GM19328 (cell line): Measurements from ENCODE around the gene PCDHB6.
"Not testable (repeated sequence)": the region's sequence is repeated elsewhere in the genome, so short reads cannot be mapped to it uniquely, and the experiment has no call there.

Source experiments
- ATAC-seq: cut with Tn5 transposase; IDR thresholded peaks from one replicate; pipeline ENCODE4 v1.9.1; 2021; ENCODE audit warnings: mild to moderate bottlenecking, moderate library complexity; ENCODE audit not compliant: unreplicated experiment

PCDHB6 gene

GRCh38 chr5:141149812-141150211 is at the start of gene PCDHB6:
TSS of gene PCDHB6 (plus strand) at chr5:141150057. CDS start at chr5:141150258, 201 bp downstream.
- no peak for ATAC-seq

- ATAC-seq = no peak
Observed at GRCh38 chr5:141100243-141100805, 49.5 kb upstream of the PCDHB6 start, which contains the start of gene PCDHB3. TSS of gene PCDHB3 (plus strand) at chr5:141100473. CDS start at chr5:141100650, 177 bp downstream.

- no peak for ATAC-seq
Observed at GRCh38 chr5:141101059-141101458, 48.8 kb upstream of the PCDHB6 start.

- not testable (repeated sequence) for ATAC-seq
Observed at GRCh38 chr5:141102070-141102469, 47.8 kb upstream of the PCDHB6 start.

- not testable (repeated sequence) for ATAC-seq
Observed at GRCh38 chr5:141102471-141102870, 47.4 kb upstream of the PCDHB6 start.

- no peak for ATAC-seq
Observed at GRCh38 chr5:141105350-141105749, 44.5 kb upstream of the PCDHB6 start.

- ATAC-seq = no peak
Observed at GRCh38 chr5:141119250-141119649, 30.6 kb upstream of the PCDHB6 start.

- ATAC-seq = no peak
Observed at GRCh38 chr5:141121563-141121962, 28.3 kb upstream of the PCDHB6 start, which contains the start of gene PCDHB4. TSS of gene PCDHB4 (plus strand) at chr5:141121818. CDS start at chr5:141121999, 181 bp downstream.

- ATAC-seq = no peak
Observed at GRCh38 chr5:141121985-141122384, 27.9 kb upstream of the PCDHB6 start.

- ATAC-seq = not testable (repeated sequence)
Observed at GRCh38 chr5:141123396-141124135, 26.3 kb upstream of the PCDHB6 start.

- no peak for ATAC-seq
Observed at GRCh38 chr5:141127305-141127704, 22.6 kb upstream of the PCDHB6 start.

GRCh38 chr5:141135030-141135717 is 14.7 kb upstream of the PCDHB6 start, which contains the start of gene PCDHB5:
TSS of gene PCDHB5 (plus strand) at chr5:141135206. CDS start at chr5:141135435, 229 bp downstream.
- no peak for ATAC-seq

GRCh38 chr5:141135718-141136266 is 14.1 kb upstream of the PCDHB6 start:
- no peak for ATAC-seq

GRCh38 chr5:141137346-141137745 is 12.5 kb upstream of the PCDHB6 start:
- ATAC-seq = not testable (repeated sequence)

GRCh38 chr5:141150224-141150992 is 551 bp downstream of the PCDHB6 start:
- ATAC-seq = no peak

GRCh38 chr5:141150993-141151325 is 1.1 kb downstream of the PCDHB6 start:
- ATAC-seq = no peak

GRCh38 chr5:141151632-141152031 is 1.8 kb downstream of the PCDHB6 start:
- ATAC-seq = not testable (repeated sequence)

GRCh38 chr5:141152096-141152495 is 2.2 kb downstream of the PCDHB6 start:
- not testable (repeated sequence) for ATAC-seq

- ATAC-seq = no peak
Observed at GRCh38 chr5:141155540-141156374, 5.9 kb downstream of the PCDHB6 start.

- ATAC-seq = not testable (repeated sequence)
Observed at GRCh38 chr5:141157356-141157755, 7.5 kb downstream of the PCDHB6 start.
